Liver (tissue), 9 donors: ENCODE data around the gene ARHGEF40. TPM values are rescaled to one million over a fixed set of nuclear protein-coding genes. Genes with fewer than 3 reads are reported as not detected.

ENCODE experiments used
- DNase-seq: peaks from one replicate; pipeline ENCODE4 v3.0.0-alpha.2; 2017; ENCODE audit warnings: low spot score
- H3K27ac ChIP-seq, 2 donors: one replicate each; pipeline ENCODE4 v1.7.0; 2013; ENCODE audit warnings: inconsistent platforms in 2 of 2, low read length in 2 of 2, control low read depth in 1 of 2, low read depth in 1 of 2, mild to moderate bottlenecking in 1 of 2
- H3K27me3 ChIP-seq, 4 donors: one replicate each; pipeline versions ENCODE4 v1.6.1 to v1.7.0; 2013; ENCODE audit warnings: low read length in 3 of 4, inconsistent platforms in 1 of 4, mild to moderate bottlenecking in 1 of 4, moderate library complexity in 1 of 4; ENCODE audit not compliant: control insufficient read depth in 4 of 4, insufficient read depth in 4 of 4
- H3K36me3 ChIP-seq, 4 donors: one replicate each; pipeline versions ENCODE4 v1.6.1 to v1.7.0; 2013; ENCODE audit warnings: low read length in 3 of 4, mild to moderate bottlenecking in 3 of 4, low read depth in 1 of 4, moderate library complexity in 1 of 4; ENCODE audit not compliant: control insufficient read depth in 4 of 4, insufficient read depth in 3 of 4
- H3K4me1 ChIP-seq, 4 donors: one replicate each; pipeline versions ENCODE4 v1.6.1 to v1.7.0; 2013; ENCODE audit warnings: low read length in 3 of 4, mild to moderate bottlenecking in 3 of 4, moderate library complexity in 1 of 4; ENCODE audit not compliant: control insufficient read depth in 4 of 4, insufficient read depth in 4 of 4
- H3K4me3 ChIP-seq, 3 donors: one replicate each; pipeline versions ENCODE4 v1.6.1 to v1.7.0; 2013; ENCODE audit warnings: low read length in 3 of 3, control low read depth in 1 of 3, low read depth in 1 of 3, mild to moderate bottlenecking in 1 of 3
- H3K9ac ChIP-seq, 2 donors: one replicate each; pipeline ENCODE4 v1.7.0; 2013; ENCODE audit warnings: low read length in 2 of 2, mild to moderate bottlenecking in 2 of 2, moderate library complexity in 2 of 2, control low read depth in 1 of 2, low read depth in 1 of 2
- H3K9me3 ChIP-seq, 4 donors: one replicate each; pipeline versions ENCODE4 v1.6.1 to v1.7.0; 2013; ENCODE audit warnings: low read length in 3 of 4; ENCODE audit not compliant: control insufficient read depth in 4 of 4
- ATF3 ChIP-seq: IDR thresholded peaks from 2 replicates; pipeline ENCODE4 v1.6.1; 2016; ENCODE audit warnings: antibody characterized with exemption
- EGR1 ChIP-seq, 2 donors: IDR thresholded peaks; 2 replicates each; pipeline ENCODE4 v1.6.1; 2016 to 2018; ENCODE audit warnings: antibody characterized with exemption in 2 of 2, low read depth in 2 of 2
- FOXA1 ChIP-seq: IDR thresholded peaks from 2 replicates; pipeline ENCODE4 v1.6.1; 2016; ENCODE audit warnings: antibody characterized with exemption
- FOXA2 ChIP-seq: IDR thresholded peaks from 2 replicates; pipeline ENCODE4 v1.6.1; 2016; ENCODE audit warnings: antibody characterized with exemption
- GABPA ChIP-seq, 2 donors: IDR thresholded peaks in 1 of 2; conservative IDR thresholded peaks in 1 of 2; 2 replicates each; pipeline ENCODE4 v1.6.1; 2016; ENCODE audit warnings: antibody characterized with exemption in 2 of 2, mild to moderate bottlenecking in 1 of 2, moderate library complexity in 1 of 2
- HNF4A ChIP-seq, 2 donors: conservative IDR thresholded peaks; 2 replicates each; pipeline ENCODE4 v1.6.1; 2016; ENCODE audit warnings: antibody characterized with exemption in 2 of 2, mild to moderate bottlenecking in 2 of 2
- HNF4G ChIP-seq: IDR thresholded peaks from 2 replicates; pipeline ENCODE4 v1.6.1; 2016; ENCODE audit warnings: antibody characterized with exemption
- JUND ChIP-seq, 2 donors: IDR thresholded peaks; 2 replicates each; pipeline ENCODE4 v1.6.1; 2016; ENCODE audit warnings: antibody characterized with exemption in 2 of 2
- MAX ChIP-seq: IDR thresholded peaks from 2 replicates; pipeline ENCODE4 v1.6.1; 2016; ENCODE audit warnings: antibody characterized with exemption
- NR2F2 ChIP-seq: IDR thresholded peaks from 2 replicates; pipeline ENCODE4 v1.6.1; 2016; ENCODE audit warnings: antibody characterized with exemption
- RAD21 ChIP-seq, 2 donors: IDR thresholded peaks; 2 replicates each; pipeline ENCODE4 v1.6.1; 2016; ENCODE audit warnings: antibody characterized with exemption in 2 of 2, mild to moderate bottlenecking in 2 of 2
- RXRA ChIP-seq, 2 donors: IDR thresholded peaks; 2 replicates each; pipeline ENCODE4 v1.6.1; 2017 to 2018; ENCODE audit warnings: antibody characterized with exemption in 2 of 2, mild to moderate bottlenecking in 1 of 2
- SP1 ChIP-seq: IDR thresholded peaks from 2 replicates; pipeline ENCODE4 v1.6.1; 2018; ENCODE audit warnings: antibody characterized with exemption, mild to moderate bottlenecking
- TAF1 ChIP-seq: conservative IDR thresholded peaks from 2 replicates; pipeline ENCODE4 v1.6.1; 2016; ENCODE audit warnings: antibody characterized with exemption, mild to moderate bottlenecking
- YY1 ChIP-seq: IDR thresholded peaks from 2 replicates; pipeline ENCODE4 v1.6.1; 2016; ENCODE audit warnings: antibody characterized with exemption, mild to moderate bottlenecking
- WGBS: extraction: QIAGEN DNeasy Blood & Tissue Kit; methylation state at CpG from one replicate; pipeline ENCODE4 v1.1.7; 2013; 5-methylcytosine and 5-hydroxymethylcytosine counted together
- polyA plus RNA-seq, 2 donors: library from polyadenylated mRNA; stranded (reverse) in 1 of 2; unstranded in 1 of 2; fragments of 200-250 nt in 1 of 2; fragments of >200 nt in 1 of 2; fragmentation: Nextera tagmentation in 1 of 2; extraction: Ambion mirVana in 1 of 2; gene quantifications; one replicate each; pipeline versions ENCODE4 v1.2.1 to v1.2.3, GENCODE V29; 2013 to 2015
- total RNA-seq, 2 donors: library from RNA; depleted of rRNA; stranded (reverse); fragments of >200 nt; gene quantifications; one replicate each; pipeline ENCODE4 v1.2.3, GENCODE V29; 2014
- TF ChIP-seq, protein P1 (sequence below): IDR thresholded peaks from 2 replicates; pipeline ENCODE4 v1.6.1; 2016; ENCODE audit warnings: antibody characterized with exemption
- TF ChIP-seq, protein P2 (sequence below): IDR thresholded peaks from 2 replicates; pipeline ENCODE4 v1.6.1; 2016; ENCODE audit warnings: antibody characterized with exemption, mild to moderate bottlenecking
- TF ChIP-seq, protein P3 (sequence below): fragments of 150-350 bp; IDR thresholded peaks from 2 replicates; pipeline ENCODE4 v1.5.1; 2017; ENCODE audit warnings: improper control_type of control experiment, low read depth, low read length; ENCODE audit not compliant: missing input control
- donor health status: healthy.
- donor health status: healthy.
- donor health status: healthy.
- donor health status: healthy.
- donor health status: healthy.

Gene ARHGEF40
- total and polyA plus RNA-seq, 4 donors = 9.3 to 42.5 (median 16.9) TPM

GRCh38 chr14:21054123-21054767, 15.9 kb upstream of the ARHGEF40 start:
- TF ChIP-seq SP1 (peak; percentile 99), YY1 (peak; percentile 74), EGR1 (IDR thresholded peaks at IDR 0.05; ENCODE audit: low read depth in 2 of 2) (peak; percentile 17 to 87), GABPA (IDR thresholded peaks at IDR 0.05 in 1 of 2, conservative IDR thresholded peaks at IDR 0.05 in 1 of 2) (peak in 1 of 2 donors; percentile 23), NR2F2 (no peak), MAX (peak; percentile 94), FOXA1 (peak; percentile 51), RAD21 (IDR thresholded peaks at IDR 0.05) (peak; percentile 31 to 34), ATF3 (peak; percentile 52), HNF4G (peak; percentile 88), FOXA2 (peak; percentile 74), TAF1 (no peak), HNF4A (conservative IDR thresholded peaks at IDR 0.05) (peak; percentile 90 to 95), RXRA (IDR thresholded peaks at IDR 0.05) (peak; percentile 93 to 96), JUND (IDR thresholded peaks at IDR 0.05) (peak in 1 of 2 donors; percentile 73)
- TF ChIP-seq, protein P1, sequence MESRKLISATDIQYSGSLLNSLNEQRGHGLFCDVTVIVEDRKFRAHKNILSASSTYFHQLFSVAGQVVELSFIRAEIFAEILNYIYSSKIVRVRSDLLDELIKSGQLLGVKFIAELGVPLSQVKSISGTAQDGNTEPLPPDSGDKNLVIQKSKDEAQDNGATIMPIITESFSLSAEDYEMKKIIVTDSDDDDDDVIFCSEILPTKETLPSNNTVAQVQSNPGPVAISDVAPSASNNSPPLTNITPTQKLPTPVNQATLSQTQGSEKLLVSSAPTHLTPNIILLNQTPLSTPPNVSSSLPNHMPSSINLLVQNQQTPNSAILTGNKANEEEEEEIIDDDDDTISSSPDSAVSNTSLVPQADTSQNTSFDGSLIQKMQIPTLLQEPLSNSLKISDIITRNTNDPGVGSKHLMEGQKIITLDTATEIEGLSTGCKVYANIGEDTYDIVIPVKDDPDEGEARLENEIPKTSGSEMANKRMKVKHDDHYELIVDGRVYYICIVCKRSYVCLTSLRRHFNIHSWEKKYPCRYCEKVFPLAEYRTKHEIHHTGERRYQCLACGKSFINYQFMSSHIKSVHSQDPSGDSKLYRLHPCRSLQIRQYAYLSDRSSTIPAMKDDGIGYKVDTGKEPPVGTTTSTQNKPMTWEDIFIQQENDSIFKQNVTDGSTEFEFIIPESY = peak; percentile 66
- TF ChIP-seq, protein P2, sequence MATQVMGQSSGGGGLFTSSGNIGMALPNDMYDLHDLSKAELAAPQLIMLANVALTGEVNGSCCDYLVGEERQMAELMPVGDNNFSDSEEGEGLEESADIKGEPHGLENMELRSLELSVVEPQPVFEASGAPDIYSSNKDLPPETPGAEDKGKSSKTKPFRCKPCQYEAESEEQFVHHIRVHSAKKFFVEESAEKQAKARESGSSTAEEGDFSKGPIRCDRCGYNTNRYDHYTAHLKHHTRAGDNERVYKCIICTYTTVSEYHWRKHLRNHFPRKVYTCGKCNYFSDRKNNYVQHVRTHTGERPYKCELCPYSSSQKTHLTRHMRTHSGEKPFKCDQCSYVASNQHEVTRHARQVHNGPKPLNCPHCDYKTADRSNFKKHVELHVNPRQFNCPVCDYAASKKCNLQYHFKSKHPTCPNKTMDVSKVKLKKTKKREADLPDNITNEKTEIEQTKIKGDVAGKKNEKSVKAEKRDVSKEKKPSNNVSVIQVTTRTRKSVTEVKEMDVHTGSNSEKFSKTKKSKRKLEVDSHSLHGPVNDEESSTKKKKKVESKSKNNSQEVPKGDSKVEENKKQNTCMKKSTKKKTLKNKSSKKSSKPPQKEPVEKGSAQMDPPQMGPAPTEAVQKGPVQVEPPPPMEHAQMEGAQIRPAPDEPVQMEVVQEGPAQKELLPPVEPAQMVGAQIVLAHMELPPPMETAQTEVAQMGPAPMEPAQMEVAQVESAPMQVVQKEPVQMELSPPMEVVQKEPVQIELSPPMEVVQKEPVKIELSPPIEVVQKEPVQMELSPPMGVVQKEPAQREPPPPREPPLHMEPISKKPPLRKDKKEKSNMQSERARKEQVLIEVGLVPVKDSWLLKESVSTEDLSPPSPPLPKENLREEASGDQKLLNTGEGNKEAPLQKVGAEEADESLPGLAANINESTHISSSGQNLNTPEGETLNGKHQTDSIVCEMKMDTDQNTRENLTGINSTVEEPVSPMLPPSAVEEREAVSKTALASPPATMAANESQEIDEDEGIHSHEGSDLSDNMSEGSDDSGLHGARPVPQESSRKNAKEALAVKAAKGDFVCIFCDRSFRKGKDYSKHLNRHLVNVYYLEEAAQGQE = peak; percentile 71
- TF ChIP-seq, protein P3, sequence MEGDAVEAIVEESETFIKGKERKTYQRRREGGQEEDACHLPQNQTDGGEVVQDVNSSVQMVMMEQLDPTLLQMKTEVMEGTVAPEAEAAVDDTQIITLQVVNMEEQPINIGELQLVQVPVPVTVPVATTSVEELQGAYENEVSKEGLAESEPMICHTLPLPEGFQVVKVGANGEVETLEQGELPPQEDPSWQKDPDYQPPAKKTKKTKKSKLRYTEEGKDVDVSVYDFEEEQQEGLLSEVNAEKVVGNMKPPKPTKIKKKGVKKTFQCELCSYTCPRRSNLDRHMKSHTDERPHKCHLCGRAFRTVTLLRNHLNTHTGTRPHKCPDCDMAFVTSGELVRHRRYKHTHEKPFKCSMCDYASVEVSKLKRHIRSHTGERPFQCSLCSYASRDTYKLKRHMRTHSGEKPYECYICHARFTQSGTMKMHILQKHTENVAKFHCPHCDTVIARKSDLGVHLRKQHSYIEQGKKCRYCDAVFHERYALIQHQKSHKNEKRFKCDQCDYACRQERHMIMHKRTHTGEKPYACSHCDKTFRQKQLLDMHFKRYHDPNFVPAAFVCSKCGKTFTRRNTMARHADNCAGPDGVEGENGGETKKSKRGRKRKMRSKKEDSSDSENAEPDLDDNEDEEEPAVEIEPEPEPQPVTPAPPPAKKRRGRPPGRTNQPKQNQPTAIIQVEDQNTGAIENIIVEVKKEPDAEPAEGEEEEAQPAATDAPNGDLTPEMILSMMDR = no peak
- 21% methylated on average over 3 of the region's 3 CpGs for WGBS
- DNase-seq = no peak
- H3K36me3 ChIP-seq = no peaks in the 10 kb centered on the region
- H3K4me3 ChIP-seq = peak overlapping the region in 1 of 3 donors; percentile 28
- H3K27me3 ChIP-seq = no peaks in the 10 kb centered on the region
- peak overlapping the region; percentile 72 to 84 for H3K27ac ChIP-seq
- H3K9ac ChIP-seq = peak overlapping the region in 1 of 2 donors; percentile 55
- peaks cover 18 to 55% (median 37%) of the 10 kb centered on the region in 4 donors for H3K4me1 ChIP-seq
- no peaks in the 10 kb centered on the region for H3K9me3 ChIP-seq
